ENCODE data around the gene CPN1.

The CPN1 gene

DNA sequence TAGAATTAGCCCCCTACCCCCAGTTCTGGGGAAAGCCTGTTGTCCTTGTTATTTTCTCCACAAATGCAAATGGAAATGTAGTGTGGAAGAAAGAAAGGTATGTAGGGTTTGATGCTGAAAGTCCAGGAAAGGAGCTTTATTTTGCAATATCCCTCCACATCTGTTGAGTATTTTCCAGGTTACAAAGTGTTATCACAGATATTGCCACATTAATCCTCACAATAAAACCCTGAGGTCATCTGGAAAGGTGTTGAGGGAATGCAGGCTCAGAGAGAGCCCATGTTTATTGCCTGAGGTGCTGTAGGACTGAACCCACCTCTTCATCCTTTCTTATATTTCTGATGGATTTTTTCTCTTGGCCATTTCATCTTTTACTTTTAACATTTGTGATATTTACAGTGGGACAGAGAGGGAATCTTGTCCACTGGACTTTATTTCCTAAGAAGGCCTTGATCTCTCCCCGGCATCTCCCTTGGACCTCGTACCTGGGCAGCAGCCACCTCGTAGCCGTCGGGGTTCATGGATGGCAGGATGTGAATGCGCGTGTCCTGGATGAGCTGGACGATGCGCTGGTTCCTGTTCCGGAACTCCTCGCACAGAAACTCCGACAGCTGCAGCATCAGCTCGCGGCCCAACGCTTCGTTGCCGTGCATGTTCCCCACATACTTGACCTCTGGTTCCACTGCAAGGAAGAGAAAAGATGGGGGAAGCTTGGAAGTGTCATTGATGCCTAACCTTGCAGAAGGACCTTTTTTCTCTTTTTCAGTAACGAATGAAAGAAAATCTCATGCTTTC lies 6.0 kb downstream of the CPN1 start:
- no peak for DNase-seq

DNA sequence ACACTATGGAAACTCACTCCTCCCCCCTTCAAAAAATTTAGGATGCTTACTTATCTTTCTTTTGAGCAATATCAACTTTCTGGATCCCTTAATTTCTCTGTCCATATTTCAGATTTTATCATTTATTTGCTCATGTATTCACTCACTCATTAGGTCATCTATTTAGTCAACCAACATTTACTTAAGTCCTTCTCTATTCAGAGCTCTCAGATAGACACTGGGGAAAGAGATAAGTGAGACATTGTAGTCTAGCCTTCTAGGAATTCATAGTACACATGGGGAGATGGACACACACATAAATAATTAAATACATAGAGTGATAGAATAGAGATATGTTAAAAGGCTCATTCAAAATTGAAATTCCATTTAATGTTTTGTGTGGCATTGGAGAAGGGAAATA lies 9.2 kb downstream of the CPN1 start:
- no peak for DNase-seq

DNA sequence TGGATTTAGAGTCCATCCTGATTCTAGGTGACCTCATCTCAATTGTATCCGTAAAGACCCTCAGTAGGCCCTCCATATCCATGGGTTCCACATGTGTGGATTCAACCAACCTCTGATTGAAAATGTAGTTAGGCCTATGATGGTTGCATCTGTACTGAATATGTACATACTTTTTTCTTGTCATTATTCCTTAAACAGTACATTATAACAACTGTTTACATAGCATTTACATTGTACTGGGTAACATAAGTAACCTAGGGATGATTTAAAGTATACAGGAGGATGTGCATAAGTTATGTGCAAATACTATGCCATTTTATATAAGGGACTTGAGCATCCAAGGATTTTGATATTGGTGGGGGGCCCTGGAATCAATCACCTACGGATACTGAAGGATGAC lies 10.1 kb downstream of the CPN1 start:
- DNase-seq = no peak

DNA sequence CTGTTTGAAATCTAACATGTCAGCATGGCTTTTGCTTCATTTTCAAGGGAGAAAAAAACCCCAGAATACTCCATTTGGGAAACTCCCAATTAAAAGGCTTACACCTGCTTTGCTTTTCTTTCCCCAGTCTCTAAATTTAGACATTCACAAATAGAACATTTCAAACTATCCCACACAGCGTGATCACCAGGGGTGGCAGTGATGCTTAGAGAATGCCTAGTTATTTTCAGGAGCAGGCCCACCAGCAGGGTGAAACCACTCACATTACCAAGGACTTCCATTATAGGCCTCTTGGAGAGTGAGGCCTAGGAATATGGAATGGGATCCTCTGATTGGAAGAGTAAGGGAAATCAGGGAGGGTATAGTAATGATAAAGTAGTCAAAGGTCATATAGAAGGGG lies 14.2 kb downstream of the CPN1 start:
- DNase-seq = no peak

DNA sequence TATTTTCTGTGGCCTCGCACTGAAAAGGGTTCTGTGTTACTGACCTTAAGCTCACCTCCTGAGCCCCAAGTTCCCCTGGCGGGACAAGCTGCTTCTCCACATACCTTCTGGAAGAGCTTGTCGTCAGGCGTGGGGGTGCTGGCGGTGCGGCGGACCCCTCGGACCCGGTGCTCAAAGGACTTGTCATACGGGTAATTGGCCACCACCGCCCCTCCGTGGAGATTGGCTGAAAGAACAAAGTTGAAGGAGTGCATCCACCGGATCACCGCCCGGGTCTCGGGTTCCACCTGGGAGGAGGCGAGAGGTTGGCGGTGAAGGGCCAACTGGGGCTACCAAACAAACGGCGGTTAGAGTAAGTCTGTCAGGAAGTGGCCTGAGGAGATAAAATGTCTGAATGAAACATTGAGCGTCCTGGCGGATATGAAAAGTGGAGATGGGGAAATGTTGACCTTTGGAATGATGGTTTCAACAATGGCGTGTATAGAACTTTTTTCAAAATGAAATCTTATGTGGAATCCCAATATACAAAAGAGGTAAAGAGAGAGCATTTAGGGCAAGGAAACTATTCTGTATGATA lies 16.5 kb downstream of the CPN1 start:
- DNase-seq = no peak

DNA sequence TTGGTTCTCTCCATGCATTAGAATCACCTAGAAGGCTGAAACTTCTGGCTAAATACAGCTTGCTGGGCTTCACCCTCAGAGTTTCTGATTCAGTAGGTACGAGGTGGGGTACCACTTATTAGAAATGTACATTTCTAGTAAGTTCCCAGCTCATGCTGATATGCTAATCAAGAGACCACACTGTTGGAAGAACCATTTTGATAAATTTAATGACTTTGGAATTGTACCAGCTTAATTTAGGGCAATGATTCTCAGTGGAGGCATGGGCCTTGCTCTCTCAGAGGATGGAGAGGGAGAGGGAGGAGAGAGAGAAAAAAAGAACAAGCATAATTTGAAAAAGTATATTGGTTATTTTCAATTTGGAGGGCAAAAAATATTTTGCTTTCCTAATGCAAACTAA lies 20.3 kb downstream of the CPN1 start:
- no peak for DNase-seq

DNA sequence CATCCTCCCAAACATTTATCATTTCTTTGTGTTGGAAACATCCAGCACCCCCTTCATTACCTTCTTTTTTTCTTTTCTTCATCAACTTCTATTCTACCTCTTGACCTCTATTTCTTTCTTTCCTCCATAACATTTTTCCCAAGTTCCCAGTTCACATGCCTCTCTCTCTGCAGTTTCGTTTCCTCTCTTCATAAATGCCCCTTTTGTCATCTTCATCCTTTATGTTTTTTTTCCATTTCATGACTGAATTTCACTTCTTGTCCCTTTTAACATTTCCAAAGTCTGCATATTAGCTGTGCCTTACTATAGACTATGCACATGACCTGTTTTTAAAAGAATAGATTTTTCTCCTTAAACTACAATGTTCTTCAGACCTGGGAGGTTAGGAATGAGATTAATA lies 23.7 kb downstream of the CPN1 start:
- DNase-seq = no peak

DNA sequence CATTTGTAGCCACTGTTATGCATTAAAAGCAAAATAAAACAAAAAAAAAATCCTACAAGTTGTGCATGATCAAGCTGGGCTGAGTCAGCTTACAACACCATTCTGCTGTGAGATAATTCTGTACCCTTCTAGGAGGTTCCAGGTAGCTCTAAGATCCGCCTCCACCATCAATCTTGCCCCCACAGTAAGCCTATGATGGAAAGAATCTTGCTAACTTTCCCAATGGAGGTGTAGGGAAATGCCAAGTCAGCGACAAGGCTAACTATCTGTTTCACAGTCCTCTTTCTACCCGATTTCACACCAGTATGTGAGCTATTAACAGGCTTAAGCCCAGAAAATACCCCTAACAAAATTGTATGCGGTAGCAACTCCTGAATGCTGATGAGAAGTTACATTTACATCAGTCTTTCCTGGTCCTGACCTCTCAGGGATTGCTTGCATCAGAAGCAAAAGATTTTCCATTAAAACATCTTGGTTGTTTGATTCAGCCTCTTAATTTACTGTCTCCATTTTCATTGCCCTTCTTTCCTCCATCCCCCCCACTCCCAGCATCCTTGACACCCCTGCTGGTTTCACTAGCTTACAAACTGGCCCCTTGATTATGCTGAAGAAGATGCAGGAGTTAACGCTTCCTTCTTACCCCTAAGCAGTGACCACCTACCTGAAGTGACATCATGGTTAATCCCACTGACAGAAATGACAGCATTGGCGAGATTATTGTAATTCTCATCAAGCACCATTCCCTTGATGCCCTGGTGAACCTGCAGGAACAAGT lies 27.8 kb downstream of the CPN1 start:
- DNase-seq = no peak

DNA sequence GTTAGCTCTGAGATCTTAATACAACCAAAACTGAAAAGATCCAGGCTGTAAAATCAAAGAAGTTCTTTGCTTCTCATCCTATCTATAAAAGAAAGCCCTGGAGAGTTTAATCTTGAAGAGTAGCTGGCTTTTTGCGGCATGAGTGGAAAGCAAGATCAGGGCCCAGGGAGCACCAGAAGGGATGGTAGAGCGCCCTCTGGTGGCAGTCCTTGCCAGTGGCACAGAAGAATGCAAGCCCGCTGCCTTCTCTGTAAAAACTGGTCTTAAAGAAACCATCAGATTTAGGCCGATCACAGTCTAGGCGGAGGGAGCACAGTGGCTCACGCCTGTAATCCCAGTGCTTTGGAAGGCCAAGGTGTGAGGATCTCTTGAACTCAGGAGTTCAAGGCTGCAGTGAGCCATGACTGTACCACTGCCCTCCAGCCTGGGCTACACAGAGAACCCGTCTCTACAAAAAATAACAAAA lies 35.6 kb downstream of the CPN1 start:
- DNase-seq = peak; percentile 72

DNA sequence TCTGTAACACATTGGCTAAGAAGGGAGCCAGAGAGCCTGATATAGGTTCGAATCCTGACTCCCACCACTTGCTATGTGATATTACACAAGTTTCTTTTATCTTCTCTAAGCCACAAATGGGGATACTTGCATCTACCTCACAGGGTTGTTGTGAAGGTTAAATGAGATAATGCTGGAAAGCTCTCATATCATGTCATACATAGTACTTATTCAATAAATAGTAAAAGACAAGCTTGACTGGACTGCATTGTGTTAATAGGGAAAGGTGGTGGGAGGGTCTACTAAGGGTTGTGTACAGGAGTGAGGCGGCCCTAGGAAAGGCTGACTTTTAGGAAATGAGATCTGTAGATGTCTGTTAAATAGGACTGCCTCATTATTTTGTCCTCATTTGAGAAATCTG lies 36.1 kb downstream of the CPN1 start:
- no peak for DNase-seq

DNA sequence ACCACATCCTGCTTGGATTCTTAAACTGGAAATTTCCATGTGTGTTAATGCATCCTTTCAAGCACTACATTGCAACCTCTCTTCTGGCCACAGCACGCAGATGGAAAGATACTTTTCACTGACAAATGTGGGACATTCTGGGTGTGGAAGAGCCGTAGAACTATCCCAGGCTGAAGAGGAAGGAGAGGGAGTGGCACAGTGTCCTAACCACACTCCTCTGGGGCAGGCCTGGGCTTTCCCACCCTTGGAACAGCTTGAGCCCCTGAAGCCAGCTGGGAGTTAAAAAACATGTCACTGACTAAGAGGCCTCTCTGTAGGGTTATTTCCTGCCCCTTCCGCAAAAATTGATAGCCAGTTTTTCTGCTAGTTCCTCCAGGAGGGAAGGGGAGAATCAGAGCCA lies 37.9 kb downstream of the CPN1 start:
- no peak for DNase-seq

DNA sequence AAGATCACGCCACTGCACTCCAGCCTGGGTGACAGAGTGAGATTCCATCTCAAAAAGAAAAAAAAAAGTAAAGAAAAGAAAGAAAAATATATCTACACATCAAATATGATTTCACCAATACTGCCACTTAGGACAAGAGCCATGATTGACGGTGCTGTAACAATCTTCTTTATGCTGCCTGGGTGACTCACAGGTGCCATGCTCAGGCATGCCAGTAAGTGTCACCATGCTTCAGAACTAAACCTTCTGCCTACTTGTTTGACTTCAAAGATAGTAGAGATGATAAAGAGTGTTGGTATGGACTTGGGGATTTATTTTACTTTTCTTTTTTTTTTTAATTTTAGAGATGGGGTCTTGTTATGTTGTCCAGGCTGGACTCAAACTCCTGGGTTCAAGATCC lies 38.3 kb downstream of the CPN1 start:
- no peak for DNase-seq

DNA sequence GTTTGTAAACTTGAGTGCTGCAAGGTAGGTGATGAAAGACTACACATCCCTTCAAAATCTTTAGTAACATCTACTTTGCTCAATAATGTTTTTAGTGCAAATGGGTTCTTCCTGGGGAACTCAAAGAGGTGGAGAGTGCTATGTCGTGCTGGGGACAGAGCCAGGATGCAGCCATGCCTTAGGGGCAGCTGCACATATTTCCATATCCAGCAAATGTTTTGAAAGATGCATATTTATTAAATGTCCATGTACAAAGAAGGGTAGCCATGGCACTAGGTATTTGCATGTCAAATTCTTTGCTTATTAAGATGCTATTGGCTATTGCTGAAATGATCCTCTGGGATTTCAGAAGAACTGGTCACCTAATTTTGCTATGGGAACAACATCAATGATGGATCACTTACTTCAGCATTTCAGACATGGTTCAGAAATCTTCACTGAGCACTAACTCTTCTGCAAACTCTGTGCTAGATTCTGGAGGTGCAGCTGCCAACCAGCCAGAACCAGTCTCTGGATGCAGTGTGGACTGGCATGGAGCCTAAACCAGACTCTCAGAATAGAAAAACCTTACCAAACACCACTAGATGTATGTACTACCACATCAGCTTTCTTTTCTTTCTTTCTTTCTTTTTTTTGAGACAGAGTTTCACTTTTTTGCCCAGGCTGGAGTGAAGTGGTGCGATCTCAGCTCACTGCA lies 40.2 kb downstream of the CPN1 start:
- DNase-seq = no peak

DNA sequence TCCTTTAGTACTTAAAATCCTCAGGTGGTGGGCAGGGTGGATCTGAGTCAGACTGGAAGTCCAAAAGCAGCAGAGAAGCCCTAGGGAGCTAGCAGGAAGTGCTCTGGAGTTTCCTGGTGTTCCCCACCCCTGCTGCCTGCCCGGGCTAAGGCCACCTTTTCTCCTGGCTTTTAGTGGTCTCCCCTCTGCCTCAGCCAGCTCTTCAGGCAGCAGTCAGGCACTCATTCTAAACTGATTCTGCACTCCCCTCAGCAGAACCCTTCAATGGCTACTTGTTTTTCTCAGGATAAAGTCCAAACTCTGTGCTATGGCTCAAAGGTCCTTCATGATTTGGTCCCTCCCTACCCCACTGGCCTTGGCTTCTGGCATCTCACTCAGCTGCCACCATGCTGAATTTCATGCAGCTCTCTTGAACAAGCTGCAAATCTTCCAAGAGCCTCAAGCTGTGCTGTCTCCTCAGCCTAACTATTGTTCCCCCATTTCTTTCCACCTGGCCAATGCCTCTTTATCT lies 43.1 kb downstream of the CPN1 start:
- DNase-seq = no peak

DNA sequence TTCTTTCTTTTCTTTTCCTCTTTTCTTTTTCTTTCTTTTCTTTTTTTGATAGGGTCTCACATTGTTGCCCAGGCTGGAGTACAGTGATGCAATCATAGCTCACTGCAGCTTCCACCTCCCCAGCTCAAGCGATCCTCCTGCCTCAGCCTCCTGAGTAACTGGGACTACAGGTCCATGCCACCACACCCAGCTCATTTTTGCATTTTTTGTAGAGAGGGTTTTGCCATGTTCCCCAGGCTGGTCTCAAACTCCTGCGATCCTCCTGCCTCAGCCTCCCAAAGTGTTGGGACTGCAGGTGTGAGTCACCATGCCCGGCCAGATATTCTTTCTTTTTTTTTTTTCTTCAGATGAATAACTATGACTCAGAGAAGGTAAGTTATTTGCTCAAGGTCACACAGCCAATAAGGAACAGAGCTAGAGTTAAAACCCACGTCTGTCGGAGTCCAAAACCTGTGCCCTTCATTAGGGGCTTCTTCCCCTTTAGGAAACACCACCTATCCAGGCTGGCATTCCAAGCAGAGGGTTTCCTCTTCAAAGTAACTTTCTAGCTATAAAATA lies 43.8 kb downstream of the CPN1 start:
- DNase-seq = no peak

DNA sequence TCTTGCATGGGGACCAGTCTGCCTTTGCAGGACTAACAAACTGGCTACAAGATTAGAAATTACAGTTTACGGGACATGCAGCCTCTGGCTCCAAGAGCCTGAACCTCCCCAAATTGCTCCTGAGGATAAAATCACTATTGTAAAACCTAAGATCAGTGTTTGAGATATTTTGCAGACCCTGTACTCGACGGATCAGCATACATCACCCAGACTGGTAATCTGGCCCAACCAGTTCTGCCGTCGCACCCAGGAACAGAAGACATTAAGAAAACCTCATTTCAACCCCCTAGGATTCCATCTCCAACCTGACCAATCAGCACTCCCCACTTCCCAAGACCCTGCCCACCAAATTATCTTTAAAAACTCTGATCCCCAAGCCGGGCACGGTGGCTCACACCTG lies 44.8 kb downstream of the CPN1 start:
- no peak for DNase-seq

DNA sequence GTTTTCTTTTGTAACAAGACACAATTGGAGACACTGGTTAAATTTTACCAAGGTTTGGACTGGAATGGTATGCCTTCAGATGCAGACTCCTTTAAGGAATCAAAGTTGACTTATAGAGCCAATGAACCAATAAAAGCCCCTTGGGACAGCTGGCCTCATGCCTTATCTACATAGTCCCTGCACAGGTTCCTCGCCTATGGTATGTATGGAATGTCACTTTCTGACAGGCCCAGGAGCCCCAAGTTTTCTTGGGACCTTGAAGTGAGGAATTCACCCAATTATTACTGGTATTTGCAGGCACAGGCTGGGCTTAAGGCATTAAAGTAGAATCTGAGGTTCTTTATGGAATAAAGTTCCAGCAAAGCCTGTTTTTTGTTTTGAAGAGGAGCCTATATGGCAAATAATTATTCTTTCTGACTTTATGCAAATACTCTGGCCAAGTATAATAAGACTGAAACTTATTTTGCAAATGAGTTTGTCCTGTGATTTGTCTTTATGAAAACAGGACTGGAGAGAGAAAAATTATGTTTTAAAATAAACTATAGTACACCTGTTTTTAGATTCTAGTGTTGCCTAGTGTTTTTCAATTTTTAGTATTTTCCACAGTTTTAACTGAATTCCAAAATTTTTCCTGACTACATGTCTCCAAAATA lies 47.8 kb downstream of the CPN1 start:
- DNase-seq = no peak

DNA sequence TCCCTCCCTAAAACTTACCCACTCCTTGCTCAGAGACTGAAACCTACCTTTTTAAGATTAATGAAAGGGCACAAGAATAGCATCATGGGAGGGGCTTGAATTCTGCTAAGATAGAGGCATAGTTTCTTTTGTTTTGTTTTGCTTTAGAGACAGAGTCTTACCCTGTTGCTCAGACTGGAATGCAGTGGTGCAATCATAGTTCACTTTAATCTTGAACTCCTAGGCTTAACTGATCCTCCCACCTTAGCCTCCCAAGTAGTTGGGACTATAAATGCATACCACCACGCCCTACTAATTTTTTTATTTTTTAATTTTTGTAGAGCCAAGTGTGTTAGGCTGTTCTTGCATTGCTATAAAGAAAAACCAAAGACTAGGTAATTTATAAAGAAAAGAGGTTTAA lies 54.3 kb downstream of the CPN1 start:
- DNase-seq = no peak

DNA sequence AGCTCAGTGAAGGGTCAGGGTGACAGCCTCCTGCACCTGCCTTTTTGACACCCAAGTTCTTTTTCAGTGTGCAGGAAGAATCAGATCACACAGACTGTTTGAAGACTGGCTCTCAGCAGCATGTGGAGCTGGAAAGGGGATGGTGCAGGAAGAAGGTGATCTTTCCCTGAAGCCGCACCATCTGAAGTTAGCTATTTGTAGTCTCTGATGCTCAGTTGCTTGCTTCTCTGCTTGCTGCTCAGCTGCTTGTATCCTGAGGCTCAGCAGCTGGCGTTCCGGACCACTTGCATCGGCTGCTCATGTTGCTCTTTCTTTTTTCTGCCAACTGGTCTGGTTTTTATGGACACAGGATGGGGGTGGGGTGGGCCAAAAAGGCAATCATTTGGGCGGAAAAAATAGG lies 56.1 kb downstream of the CPN1 start:
- DNase-seq = peak; percentile 77

DNA sequence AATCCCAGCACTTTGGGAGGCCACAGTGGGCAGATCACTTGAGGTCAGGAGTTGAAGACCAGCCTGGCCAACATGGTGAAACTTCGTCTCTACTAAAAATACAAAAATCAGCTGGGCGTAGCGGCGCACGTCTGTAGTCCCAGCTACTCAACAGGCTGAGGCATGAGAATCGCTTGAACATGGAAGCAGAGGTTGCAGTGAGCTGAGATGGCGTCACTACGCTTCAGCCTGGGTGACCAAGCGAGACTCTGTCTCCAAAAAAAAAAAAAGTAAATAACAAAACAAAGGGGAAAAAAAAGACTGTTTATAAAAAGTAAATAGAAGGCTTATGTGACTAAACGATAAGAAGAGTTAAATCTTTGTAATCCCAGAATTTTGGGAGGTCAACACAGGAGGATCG lies 56.9 kb downstream of the CPN1 start:
- peak; percentile 22 for DNase-seq

DNA sequence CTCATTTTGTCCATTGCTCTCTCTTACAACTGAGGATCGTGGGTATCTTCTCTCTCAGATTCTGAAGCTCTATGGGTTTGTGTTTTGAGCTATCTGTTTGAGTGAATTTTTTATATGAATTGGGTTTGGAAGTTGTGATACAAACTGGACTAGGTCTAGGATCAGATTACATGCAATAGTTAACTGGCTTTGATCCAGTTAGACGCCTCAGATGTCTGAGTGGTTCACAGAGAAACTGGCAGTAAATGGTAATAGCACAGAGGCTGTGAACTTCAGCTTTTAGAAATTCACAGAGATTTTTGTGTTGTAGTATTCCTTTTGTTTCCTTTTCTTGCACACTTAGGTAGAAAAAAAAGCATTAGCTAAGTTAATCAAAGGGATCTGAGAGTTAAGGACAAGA lies 59.3 kb downstream of the CPN1 start:
- DNase-seq = no peak

DNA sequence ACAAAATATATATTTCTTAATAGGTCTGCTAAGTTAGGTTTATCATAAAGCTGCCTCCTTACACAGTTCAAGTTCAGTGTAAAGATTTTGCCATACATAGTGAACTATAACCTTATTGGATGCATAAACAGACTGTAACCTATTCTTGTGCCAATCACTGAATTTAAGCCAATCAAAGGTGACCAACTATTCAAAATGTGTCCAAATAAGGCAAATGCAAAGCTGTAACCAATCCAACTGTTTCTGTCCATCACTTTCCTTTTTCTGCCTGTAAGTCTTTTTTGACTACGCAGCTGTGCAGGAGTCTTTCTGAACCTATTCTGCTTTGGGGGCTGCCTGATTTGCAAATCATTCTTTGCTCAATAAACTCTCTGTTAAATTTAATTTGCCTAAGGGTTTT lies 60.3 kb downstream of the CPN1 start:
- no peak for DNase-seq

DNA sequence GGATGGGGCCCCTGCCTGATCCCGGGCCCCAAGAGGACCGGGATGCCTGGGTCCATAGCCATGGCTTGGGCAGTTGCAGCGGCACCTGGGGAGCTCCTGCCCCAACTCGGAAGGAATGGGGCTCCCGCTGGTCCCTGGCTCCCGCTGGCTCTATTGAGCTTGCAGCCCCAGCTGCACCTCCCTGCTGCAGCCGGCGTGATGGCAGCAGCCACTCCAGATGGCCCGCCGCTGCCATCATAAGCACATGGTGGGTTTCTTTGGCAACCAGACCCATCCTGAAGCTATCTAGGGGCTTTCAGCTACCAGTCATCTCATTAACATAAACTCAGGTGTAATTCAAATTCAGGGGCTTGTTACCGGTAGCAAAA lies 60.8 kb downstream of the CPN1 start:
- peak; percentile 53 for DNase-seq

Measured in NCI-H510A (cell line).